GM12872 (cell line): ENCODE measurements around the gene RPS2.

Experiments used
- TF ChIP-seq, protein P1 (sequence below): IDR thresholded peaks from 3 replicates; pipeline ENCODE4 v1.5.1; 2011; ENCODE audit warnings: low read depth, mild to moderate bottlenecking, low read length, moderate library complexity; ENCODE audit not compliant: insufficient read depth

Gene RPS2

DNA sequence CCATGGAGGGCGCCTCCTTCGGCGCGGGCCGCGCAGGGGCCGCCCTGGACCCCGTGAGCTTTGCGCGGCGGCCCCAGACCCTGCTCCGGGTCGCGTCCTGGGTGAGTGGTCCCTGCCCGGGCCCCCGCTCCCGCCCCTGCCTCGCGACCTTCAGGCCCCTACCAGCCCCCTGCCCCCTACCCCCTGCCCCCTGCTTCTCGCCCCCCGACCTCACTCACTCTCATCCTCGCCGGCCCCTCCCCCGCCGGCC lies 25.4 kb upstream of the RPS2 start:
- TF ChIP-seq, protein P1, sequence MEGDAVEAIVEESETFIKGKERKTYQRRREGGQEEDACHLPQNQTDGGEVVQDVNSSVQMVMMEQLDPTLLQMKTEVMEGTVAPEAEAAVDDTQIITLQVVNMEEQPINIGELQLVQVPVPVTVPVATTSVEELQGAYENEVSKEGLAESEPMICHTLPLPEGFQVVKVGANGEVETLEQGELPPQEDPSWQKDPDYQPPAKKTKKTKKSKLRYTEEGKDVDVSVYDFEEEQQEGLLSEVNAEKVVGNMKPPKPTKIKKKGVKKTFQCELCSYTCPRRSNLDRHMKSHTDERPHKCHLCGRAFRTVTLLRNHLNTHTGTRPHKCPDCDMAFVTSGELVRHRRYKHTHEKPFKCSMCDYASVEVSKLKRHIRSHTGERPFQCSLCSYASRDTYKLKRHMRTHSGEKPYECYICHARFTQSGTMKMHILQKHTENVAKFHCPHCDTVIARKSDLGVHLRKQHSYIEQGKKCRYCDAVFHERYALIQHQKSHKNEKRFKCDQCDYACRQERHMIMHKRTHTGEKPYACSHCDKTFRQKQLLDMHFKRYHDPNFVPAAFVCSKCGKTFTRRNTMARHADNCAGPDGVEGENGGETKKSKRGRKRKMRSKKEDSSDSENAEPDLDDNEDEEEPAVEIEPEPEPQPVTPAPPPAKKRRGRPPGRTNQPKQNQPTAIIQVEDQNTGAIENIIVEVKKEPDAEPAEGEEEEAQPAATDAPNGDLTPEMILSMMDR: no peak

GRCh38 chr16:1989209-1990100 lies 24.8 kb upstream of the RPS2 start, which contains the start of gene SYNGR3:
Gene SYNGR3 (plus strand): TSS chr16:1989970. CDS start chr16:1990103, 133 bp downstream.
- TF ChIP-seq, protein P1: no peak

DNA sequence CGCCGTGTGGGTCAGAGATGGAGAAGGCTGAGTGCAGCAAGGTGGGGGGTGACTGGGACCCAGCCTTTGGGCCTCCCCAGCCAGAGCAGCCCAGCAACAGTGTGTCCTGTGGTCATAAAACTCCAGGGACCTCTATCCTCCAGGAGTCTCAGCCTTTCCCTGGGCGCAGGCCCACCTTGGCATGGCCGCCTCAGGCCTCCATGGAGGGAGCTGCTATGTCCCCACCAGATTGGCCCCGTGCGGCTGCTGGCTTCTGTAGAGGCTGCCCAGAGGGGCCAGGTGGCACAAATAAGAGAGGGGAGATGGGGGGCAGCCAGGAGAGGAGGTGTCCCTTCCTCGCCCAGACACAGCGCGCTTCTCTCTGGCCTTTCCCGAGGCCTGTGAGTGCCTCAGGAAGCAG lies 22.6 kb upstream of the RPS2 start:
- TF ChIP-seq, protein P1: no peak

GRCh38 chr16:1985466-1986150 lies 21.0 kb upstream of the RPS2 start:
- TF ChIP-seq, protein P1: no peak

DNA sequence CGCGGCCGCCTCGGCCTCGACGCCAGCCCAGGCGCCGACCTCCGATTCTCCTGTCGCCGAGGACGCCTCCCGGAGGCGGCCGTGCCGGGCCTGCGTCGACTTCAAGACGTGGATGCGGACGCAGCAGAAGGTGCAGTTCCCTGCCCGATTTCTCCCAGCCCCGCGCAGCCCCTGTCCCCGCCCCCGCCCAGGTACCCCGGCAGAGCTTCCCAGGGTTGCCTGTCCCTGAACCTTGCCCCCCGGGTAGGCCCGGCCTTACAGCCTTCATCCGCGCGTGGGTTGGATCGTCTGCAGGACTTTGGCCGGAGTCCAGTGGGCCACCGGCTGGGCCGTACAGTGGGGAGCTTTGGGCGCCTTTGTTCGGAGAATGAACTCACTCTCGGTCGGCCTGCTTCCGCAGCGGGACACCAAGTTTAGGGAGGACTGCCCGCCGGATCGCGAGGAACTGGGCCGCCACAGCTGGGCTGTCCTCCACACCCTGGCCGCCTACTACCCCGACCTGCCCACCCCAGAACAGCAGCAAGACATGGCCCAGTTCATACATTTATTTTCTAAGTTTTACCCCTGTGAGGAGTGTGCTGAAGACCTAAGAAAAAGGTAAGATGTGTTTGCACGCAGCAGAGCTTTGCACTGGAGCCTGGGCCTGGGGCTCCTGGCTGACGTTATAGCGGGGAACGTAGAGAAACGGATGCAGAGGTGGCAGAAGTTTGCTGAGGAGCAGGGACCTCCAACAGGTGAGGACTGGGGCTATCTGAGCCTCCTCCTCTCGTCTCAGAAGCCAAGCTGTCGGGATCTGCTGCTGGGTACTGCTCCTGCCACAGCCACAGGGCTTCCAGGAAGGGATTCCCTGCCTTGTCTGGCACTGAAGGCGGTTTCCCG lies 20.0 kb upstream of the RPS2 start:
- TF ChIP-seq, protein P1: no peak

- TF ChIP-seq, protein P1: peak; percentile 56
Measured at GRCh38 chr16:1983544-1984346, 19.1 kb upstream of the RPS2 start, which contains the start of gene GFER. Gene GFER (plus strand): TSS chr16:1984193. CDS start chr16:1984219, 26 bp downstream.
